ENCODE results near the gene PDZD4. TPM values are rescaled to one million over a fixed set of nuclear protein-coding genes. Genes with fewer than 3 reads are reported as not detected.

The PDZD4 gene
- total RNA-seq, 1 experiment from 2014 or later, result 120 TPM

DNA sequence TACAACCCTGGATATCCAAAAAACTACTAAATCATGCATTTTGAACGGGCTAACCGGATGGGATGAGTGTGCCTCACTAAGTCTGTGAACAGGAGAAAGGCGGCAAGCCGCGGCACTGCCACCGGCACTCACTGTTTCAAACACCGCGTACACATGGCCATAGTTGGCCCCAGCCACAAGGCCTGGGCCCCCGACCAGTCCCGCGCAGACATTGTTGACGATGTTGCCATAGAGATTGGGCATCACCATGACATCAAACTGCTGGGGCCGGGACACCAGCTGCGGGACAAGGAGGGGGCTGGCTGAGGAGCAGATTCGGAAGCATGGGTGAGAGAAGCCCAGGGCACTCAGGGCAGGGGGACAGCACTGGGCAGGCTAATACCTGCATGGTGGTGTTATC lies 43.7 kb downstream of the PDZD4 start:
- ChIA-PET POLR2A (interaction anchor here (0.6 kb wide), 1 partner anchor 212 kb away, joined by 8 read pairs; no protein-coding TSS in a partner anchor), CTCF (no interaction called here)
- peaks cover 3% of the 10 kb centered on the region for H3K36me3 Mint-ChIP-seq
- no peaks in the 10 kb centered on the region for H3K4me1 Mint-ChIP-seq
- TF ChIP-seq ZBTB21 (CRISPR knock-in tag; IDR thresholded peaks at IDR 0.05; ENCODE audit: borderline replicate concordance), result no peak
- no peak for TF ChIP-seq ZNF121 (CRISPR knock-in tag; IDR thresholded peaks at IDR 0.05)
- TF ChIP-seq, protein P1, sequence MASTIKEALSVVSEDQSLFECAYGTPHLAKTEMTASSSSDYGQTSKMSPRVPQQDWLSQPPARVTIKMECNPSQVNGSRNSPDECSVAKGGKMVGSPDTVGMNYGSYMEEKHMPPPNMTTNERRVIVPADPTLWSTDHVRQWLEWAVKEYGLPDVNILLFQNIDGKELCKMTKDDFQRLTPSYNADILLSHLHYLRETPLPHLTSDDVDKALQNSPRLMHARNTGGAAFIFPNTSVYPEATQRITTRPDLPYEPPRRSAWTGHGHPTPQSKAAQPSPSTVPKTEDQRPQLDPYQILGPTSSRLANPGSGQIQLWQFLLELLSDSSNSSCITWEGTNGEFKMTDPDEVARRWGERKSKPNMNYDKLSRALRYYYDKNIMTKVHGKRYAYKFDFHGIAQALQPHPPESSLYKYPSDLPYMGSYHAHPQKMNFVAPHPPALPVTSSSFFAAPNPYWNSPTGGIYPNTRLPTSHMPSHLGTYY (CRISPR knock-in tag; IDR thresholded peaks at IDR 0.05), result no peak
- TF ChIP-seq CBFB (CRISPR knock-in tag; IDR thresholded peaks at IDR 0.05; ENCODE audit: low read depth), result no peak
- no peaks in the 10 kb centered on the region for H3K9me3 Mint-ChIP-seq
- no peaks in the 10 kb centered on the region for H3K27me3 Mint-ChIP-seq (ENCODE audit: low read depth)
- no peak overlapping the region for H3K27ac Mint-ChIP-seq
- DNase-seq (ENCODE audit: low spot score), result no peak
- H3K4me3 Mint-ChIP-seq, result no peak overlapping the region
- no peak for ATAC-seq

DNA sequence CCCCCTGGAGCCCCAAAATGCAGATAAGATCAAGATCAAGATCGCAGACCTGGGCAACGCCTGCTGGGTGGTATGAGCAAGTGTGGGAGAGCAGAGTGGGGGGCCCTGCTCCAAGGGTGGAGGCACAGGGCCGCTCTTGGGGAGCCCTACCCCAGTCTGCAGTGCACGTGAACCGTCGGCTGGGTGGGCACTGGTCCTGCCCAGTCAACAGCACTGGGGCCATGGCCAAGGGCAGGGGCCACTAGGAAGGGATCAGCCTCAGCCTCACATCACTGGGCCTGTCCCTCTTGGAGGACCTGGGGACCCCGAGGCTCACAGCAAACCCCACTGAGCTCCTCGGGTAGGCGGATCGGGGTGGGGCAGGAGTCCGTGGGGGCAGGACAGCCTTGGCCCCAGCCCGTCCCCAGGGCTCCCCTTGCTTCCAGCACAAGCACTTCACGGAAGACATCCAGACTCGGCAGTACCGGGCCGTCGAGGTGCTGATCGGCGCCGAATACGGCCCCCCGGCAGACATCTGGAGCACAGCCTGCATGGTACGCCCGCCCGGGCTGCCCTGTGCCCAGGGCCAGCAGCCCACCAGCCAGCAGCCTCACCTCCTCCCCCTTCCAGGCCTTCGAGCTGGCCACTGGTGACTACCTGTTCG lies 45.9 kb downstream of the PDZD4 start:
- Mint-ChIP-seq H3K27me3 (ENCODE audit: low read depth) (no peaks in the 10 kb centered on the region), H3K4me3 (no peak overlapping the region), H3K36me3 (peaks cover 3% of the 10 kb centered on the region), H3K4me1 (no peaks in the 10 kb centered on the region; the same call in 1 of the 2 replicates), H3K27ac (no peak overlapping the region), H3K9me3 (no peaks in the 10 kb centered on the region)
- DNase-seq (ENCODE audit: low spot score), result no peak
- ChIA-PET CTCF (no interaction called here), POLR2A (no interaction called here)
- no peak for ATAC-seq
- TF ChIP-seq NFATC4 (CRISPR knock-in tag; IDR thresholded peaks at IDR 0.05) (no peak), TEAD4 (CRISPR knock-in tag; IDR thresholded peaks at IDR 0.05) (no peak), ZNF671 (CRISPR knock-in tag; IDR thresholded peaks at IDR 0.05) (no peak), ZNF396 (CRISPR knock-in tag; IDR thresholded peaks at IDR 0.05; ENCODE audit: borderline replicate concordance) (no peak), PRRX2 (CRISPR knock-in tag; IDR thresholded peaks at IDR 0.05) (no peak), JUN (CRISPR knock-in tag; IDR thresholded peaks at IDR 0.05) (no peak), SP1 (CRISPR knock-in tag; conservative IDR thresholded peaks at IDR 0.05) (no peak)
- TF ChIP-seq, protein P2, sequence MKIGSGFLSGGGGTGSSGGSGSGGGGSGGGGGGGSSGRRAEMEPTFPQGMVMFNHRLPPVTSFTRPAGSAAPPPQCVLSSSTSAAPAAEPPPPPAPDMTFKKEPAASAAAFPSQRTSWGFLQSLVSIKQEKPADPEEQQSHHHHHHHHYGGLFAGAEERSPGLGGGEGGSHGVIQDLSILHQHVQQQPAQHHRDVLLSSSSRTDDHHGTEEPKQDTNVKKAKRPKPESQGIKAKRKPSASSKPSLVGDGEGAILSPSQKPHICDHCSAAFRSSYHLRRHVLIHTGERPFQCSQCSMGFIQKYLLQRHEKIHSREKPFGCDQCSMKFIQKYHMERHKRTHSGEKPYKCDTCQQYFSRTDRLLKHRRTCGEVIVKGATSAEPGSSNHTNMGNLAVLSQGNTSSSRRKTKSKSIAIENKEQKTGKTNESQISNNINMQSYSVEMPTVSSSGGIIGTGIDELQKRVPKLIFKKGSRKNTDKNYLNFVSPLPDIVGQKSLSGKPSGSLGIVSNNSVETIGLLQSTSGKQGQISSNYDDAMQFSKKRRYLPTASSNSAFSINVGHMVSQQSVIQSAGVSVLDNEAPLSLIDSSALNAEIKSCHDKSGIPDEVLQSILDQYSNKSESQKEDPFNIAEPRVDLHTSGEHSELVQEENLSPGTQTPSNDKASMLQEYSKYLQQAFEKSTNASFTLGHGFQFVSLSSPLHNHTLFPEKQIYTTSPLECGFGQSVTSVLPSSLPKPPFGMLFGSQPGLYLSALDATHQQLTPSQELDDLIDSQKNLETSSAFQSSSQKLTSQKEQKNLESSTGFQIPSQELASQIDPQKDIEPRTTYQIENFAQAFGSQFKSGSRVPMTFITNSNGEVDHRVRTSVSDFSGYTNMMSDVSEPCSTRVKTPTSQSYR (CRISPR knock-in tag; IDR thresholded peaks at IDR 0.05), result no peak
- TF ChIP-seq, protein P3, sequence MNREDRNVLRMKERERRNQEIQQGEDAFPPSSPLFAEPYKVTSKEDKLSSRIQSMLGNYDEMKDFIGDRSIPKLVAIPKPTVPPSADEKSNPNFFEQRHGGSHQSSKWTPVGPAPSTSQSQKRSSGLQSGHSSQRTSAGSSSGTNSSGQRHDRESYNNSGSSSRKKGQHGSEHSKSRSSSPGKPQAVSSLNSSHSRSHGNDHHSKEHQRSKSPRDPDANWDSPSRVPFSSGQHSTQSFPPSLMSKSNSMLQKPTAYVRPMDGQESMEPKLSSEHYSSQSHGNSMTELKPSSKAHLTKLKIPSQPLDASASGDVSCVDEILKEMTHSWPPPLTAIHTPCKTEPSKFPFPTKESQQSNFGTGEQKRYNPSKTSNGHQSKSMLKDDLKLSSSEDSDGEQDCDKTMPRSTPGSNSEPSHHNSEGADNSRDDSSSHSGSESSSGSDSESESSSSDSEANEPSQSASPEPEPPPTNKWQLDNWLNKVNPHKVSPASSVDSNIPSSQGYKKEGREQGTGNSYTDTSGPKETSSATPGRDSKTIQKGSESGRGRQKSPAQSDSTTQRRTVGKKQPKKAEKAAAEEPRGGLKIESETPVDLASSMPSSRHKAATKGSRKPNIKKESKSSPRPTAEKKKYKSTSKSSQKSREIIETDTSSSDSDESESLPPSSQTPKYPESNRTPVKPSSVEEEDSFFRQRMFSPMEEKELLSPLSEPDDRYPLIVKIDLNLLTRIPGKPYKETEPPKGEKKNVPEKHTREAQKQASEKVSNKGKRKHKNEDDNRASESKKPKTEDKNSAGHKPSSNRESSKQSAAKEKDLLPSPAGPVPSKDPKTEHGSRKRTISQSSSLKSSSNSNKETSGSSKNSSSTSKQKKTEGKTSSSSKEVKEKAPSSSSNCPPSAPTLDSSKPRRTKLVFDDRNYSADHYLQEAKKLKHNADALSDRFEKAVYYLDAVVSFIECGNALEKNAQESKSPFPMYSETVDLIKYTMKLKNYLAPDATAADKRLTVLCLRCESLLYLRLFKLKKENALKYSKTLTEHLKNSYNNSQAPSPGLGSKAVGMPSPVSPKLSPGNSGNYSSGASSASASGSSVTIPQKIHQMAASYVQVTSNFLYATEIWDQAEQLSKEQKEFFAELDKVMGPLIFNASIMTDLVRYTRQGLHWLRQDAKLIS (CRISPR knock-in tag; IDR thresholded peaks at IDR 0.05; ENCODE audit: borderline replicate concordance), result no peak
- TF ChIP-seq, protein P4, sequence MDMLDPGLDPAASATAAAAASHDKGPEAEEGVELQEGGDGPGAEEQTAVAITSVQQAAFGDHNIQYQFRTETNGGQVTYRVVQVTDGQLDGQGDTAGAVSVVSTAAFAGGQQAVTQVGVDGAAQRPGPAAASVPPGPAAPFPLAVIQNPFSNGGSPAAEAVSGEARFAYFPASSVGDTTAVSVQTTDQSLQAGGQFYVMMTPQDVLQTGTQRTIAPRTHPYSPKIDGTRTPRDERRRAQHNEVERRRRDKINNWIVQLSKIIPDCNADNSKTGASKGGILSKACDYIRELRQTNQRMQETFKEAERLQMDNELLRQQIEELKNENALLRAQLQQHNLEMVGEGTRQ (CRISPR knock-in tag; IDR thresholded peaks at IDR 0.05), result no peak
- TF ChIP-seq, protein P5, sequence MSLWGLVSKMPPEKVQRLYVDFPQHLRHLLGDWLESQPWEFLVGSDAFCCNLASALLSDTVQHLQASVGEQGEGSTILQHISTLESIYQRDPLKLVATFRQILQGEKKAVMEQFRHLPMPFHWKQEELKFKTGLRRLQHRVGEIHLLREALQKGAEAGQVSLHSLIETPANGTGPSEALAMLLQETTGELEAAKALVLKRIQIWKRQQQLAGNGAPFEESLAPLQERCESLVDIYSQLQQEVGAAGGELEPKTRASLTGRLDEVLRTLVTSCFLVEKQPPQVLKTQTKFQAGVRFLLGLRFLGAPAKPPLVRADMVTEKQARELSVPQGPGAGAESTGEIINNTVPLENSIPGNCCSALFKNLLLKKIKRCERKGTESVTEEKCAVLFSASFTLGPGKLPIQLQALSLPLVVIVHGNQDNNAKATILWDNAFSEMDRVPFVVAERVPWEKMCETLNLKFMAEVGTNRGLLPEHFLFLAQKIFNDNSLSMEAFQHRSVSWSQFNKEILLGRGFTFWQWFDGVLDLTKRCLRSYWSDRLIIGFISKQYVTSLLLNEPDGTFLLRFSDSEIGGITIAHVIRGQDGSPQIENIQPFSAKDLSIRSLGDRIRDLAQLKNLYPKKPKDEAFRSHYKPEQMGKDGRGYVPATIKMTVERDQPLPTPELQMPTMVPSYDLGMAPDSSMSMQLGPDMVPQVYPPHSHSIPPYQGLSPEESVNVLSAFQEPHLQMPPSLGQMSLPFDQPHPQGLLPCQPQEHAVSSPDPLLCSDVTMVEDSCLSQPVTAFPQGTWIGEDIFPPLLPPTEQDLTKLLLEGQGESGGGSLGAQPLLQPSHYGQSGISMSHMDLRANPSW (CRISPR knock-in tag; conservative IDR thresholded peaks at IDR 0.05; ENCODE audit: low read depth), result no peak
- TF ChIP-seq, protein P6, sequence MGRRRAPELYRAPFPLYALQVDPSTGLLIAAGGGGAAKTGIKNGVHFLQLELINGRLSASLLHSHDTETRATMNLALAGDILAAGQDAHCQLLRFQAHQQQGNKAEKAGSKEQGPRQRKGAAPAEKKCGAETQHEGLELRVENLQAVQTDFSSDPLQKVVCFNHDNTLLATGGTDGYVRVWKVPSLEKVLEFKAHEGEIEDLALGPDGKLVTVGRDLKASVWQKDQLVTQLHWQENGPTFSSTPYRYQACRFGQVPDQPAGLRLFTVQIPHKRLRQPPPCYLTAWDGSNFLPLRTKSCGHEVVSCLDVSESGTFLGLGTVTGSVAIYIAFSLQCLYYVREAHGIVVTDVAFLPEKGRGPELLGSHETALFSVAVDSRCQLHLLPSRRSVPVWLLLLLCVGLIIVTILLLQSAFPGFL (CRISPR knock-in tag; IDR thresholded peaks at IDR 0.05; ENCODE audit: borderline replicate concordance), result no peak
- TF ChIP-seq, protein P7, sequence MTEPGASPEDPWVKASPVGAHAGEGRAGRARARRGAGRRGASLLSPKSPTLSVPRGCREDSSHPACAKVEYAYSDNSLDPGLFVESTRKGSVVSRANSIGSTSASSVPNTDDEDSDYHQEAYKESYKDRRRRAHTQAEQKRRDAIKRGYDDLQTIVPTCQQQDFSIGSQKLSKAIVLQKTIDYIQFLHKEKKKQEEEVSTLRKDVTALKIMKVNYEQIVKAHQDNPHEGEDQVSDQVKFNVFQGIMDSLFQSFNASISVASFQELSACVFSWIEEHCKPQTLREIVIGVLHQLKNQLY (CRISPR knock-in tag; IDR thresholded peaks at IDR 0.05), result no peak
- TF ChIP-seq, protein P8, sequence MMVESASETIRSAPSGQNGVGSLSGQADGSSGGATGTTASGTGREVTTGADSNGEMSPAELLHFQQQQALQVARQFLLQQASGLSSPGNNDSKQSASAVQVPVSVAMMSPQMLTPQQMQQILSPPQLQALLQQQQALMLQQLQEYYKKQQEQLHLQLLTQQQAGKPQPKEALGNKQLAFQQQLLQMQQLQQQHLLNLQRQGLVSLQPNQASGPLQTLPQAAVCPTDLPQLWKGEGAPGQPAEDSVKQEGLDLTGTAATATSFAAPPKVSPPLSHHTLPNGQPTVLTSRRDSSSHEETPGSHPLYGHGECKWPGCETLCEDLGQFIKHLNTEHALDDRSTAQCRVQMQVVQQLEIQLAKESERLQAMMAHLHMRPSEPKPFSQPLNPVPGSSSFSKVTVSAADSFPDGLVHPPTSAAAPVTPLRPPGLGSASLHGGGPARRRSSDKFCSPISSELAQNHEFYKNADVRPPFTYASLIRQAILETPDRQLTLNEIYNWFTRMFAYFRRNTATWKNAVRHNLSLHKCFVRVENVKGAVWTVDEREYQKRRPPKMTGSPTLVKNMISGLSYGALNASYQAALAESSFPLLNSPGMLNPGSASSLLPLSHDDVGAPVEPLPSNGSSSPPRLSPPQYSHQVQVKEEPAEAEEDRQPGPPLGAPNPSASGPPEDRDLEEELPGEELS (CRISPR knock-in tag; IDR thresholded peaks at IDR 0.05), result no peak

Data from WTC11 (cell line).